HCT116 (cell line): ENCODE measurements around the gene ATAD2B. TPM values are rescaled to one million over a fixed set of nuclear protein-coding genes. Genes with fewer than 3 reads are reported as not detected.

ENCODE experiments used
- ATAC-seq: fragments of 200-7000 bp; cut with Tn5 transposase; 2 replicates; pipeline ENCODE4 v1.9.1; 2020; ENCODE audit warnings: mild to moderate bottlenecking, moderate library complexity
- BruUV-seq: library from RNA; stranded (reverse); fragments of 400-500 nt; replicated peaks from 2 replicates; lab custom pipeline; 2021; lab: Mats Ljungman, UMichigan
- CTCF ChIA-PET: fragments of 300-600 bp; sonication (Branson Sonifier 250); formaldehyde crosslinking; loops from one replicate; lab custom pipeline; 2021; ENCODE audit warnings: antibody characterized with exemption; lab: Charles Lee
- POLR2A ChIA-PET: fragments of 300-600, 350-600 bp; sonication (Branson Sonifier 250); formaldehyde crosslinking; loops from one replicate; lab custom pipeline; 2021; ENCODE audit warnings: antibody characterized with exemption; lab: Charles Lee
- RAD21 ChIA-PET, 2 experiments: fragments of 300-600 bp; sonication (Branson Sonifier 250); formaldehyde crosslinking; loops; one replicate each; lab custom pipeline; 2023; ENCODE audit warnings: low total read pairs in 2 of 2; ENCODE audit not compliant: uncharacterized antibody in 2 of 2, unreplicated experiment in 2 of 2, low non-redundant PET in 1 of 2; lab: Charles Lee
- DNase-seq: peaks from one replicate; pipeline ENCODE4 v3.0.0-alpha.2; 2010; ENCODE audit warnings: low read depth, low spot score
- H2AFZ ChIP-seq: fragments of 200-600 bp; shearing (Covaris generic), sonication (generic); 2 replicates; pipeline ENCODE4 v1.6.1; 2017; ENCODE audit warnings: low read depth, mixed run types, mixed read lengths, antibody characterized with exemption, low read length; ENCODE audit not compliant: poor library complexity, severe bottlenecking
- H3K27ac ChIP-seq: 2 replicates; pipeline ENCODE4 v1.5.1; 2012; ENCODE audit warnings: low read depth, low read length
- H3K27me3 ChIP-seq: fragments of 200-600 bp; sonication (generic); 2 replicates; pipeline ENCODE4 v1.6.1; 2016; ENCODE audit warnings: mixed run types, low read length, mixed read lengths; ENCODE audit not compliant: insufficient read depth
- H3K36me3 ChIP-seq, 2 experiments: fragments of 200-500 bp in 1 of 2; fragments of 200-600 bp in 1 of 2; sonication (Bioruptor generic) in 1 of 2; sonication (generic) in 1 of 2; 2 replicates each; pipeline versions ENCODE4 v1.5.1 to v1.6.1; 2014 to 2016; ENCODE audit warnings: low read length in 2 of 2, inconsistent platforms in 1 of 2, mixed read lengths in 1 of 2, mixed run types in 1 of 2; ENCODE audit not compliant: insufficient read depth in 2 of 2, control insufficient read depth in 1 of 2
- H3K4me1 ChIP-seq, 2 experiments: fragments of 200-600 bp in 1 of 2; sonication (generic) in 1 of 2; 2 replicates each; pipeline versions ENCODE4 v1.5.1 to v1.6.1; 2012 to 2017; ENCODE audit warnings: low read length in 2 of 2, inconsistent platforms in 1 of 2, mild to moderate bottlenecking in 1 of 2, mixed read lengths in 1 of 2, mixed run types in 1 of 2, moderate library complexity in 1 of 2; ENCODE audit not compliant: insufficient read depth in 2 of 2, control insufficient read depth in 1 of 2
- H3K4me2 ChIP-seq: fragments of 200-600 bp; sonication (generic); 2 replicates; pipeline ENCODE4 v1.6.1; 2017; ENCODE audit warnings: mixed run types, low read length, mixed read lengths
- H3K4me3 ChIP-seq, 2 experiments: fragments of 200-600 bp in 1 of 2; sonication (generic) in 1 of 2; replicated peaks in 1 of 2; 2 replicates each; pipeline ENCODE4 v1.5.1; 2011 to 2016; ENCODE audit warnings: low read length in 2 of 2, control low read depth in 1 of 2, low read depth in 1 of 2, mild to moderate bottlenecking in 1 of 2, mixed read lengths in 1 of 2, mixed run types in 1 of 2
- H3K79me2 ChIP-seq: fragments of 200-600 bp; sonication (generic); 2 replicates; pipeline ENCODE4 v1.6.1; 2017; ENCODE audit warnings: mild to moderate bottlenecking, mixed run types, low read length, moderate library complexity, mixed read lengths; ENCODE audit not compliant: insufficient read depth
- H3K9ac ChIP-seq: fragments of 200-600 bp; sonication (generic); 2 replicates; pipeline ENCODE4 v1.6.1; 2016; ENCODE audit warnings: low read length, mixed read lengths
- H3K9me2 ChIP-seq: fragments of 200-600 bp; sonication (generic), shearing (Covaris generic); 2 replicates; pipeline ENCODE4 v1.6.1; 2017; ENCODE audit warnings: mixed run types, mild to moderate bottlenecking, moderate library complexity; ENCODE audit not compliant: insufficient read depth
- H3K9me3 ChIP-seq, 2 experiments: fragments of 200-500 bp in 1 of 2; fragments of 200-600 bp in 1 of 2; sonication (Bioruptor generic) in 1 of 2; sonication (generic) in 1 of 2; 2 replicates each; pipeline ENCODE4 v1.6.1; 2014 to 2017; ENCODE audit warnings: low read length in 2 of 2, mixed read lengths in 2 of 2, inconsistent platforms in 1 of 2, low read depth in 1 of 2, mild to moderate bottlenecking in 1 of 2, mixed run types in 1 of 2, moderate library complexity in 1 of 2; ENCODE audit not compliant: control insufficient read depth in 1 of 2, insufficient read depth in 1 of 2
- H4K20me1 ChIP-seq: fragments of 200-600 bp; sonication (generic), shearing (Covaris generic); 2 replicates; pipeline ENCODE4 v1.6.1; 2017; ENCODE audit warnings: mixed run types, mild to moderate bottlenecking, moderate library complexity; ENCODE audit not compliant: insufficient read depth
- CBX3 ChIP-seq: IDR thresholded peaks from 2 replicates; pipeline ENCODE4 v1.6.1; 2012; ENCODE audit warnings: low read depth
- CEBPB ChIP-seq: IDR thresholded peaks from 2 replicates; pipeline ENCODE4 v1.6.1; 2012; ENCODE audit warnings: low read depth
- EGR1 ChIP-seq: IDR thresholded peaks from 2 replicates; pipeline ENCODE4 v1.6.1; 2012; ENCODE audit warnings: low read depth
- ELF1 ChIP-seq: IDR thresholded peaks from 2 replicates; pipeline ENCODE4 v1.6.1; 2012; ENCODE audit warnings: low read depth, borderline replicate concordance
- EZH2 ChIP-seq: fragments of 200-600 bp; sonication (generic); IDR thresholded peaks from 2 replicates; pipeline ENCODE4 v1.6.1; 2017; ENCODE audit warnings: antibody characterized with exemption, mixed run types
- FOSL1 ChIP-seq: IDR thresholded peaks from 2 replicates; pipeline ENCODE4 v1.6.1; 2012; ENCODE audit warnings: low read depth
- JUND ChIP-seq: IDR thresholded peaks from 2 replicates; pipeline ENCODE4 v1.6.1; 2012
- POLR2AphosphoS5 ChIP-seq: IDR thresholded peaks from 2 replicates; pipeline ENCODE4 v1.6.1; 2011; ENCODE audit warnings: mild to moderate bottlenecking, low read depth, low read length, moderate library complexity
- RAD21 ChIP-seq: IDR thresholded peaks from 2 replicates; pipeline ENCODE4 v1.6.1; 2012; ENCODE audit warnings: low read depth, mild to moderate bottlenecking
- SIN3A ChIP-seq: IDR thresholded peaks from 2 replicates; pipeline ENCODE4 v1.6.1; 2012; ENCODE audit warnings: low read depth
- SP1 ChIP-seq: IDR thresholded peaks from 2 replicates; pipeline ENCODE4 v1.6.1; 2012; ENCODE audit warnings: low read depth
- TCF7L2 ChIP-seq: IDR thresholded peaks from 2 replicates; pipeline ENCODE4 v1.7.0; 2011; ENCODE audit warnings: borderline replicate concordance, inconsistent platforms; ENCODE audit not compliant: insufficient read depth, insufficient read length; ENCODE audit errors: extremely low read depth
- YY1 ChIP-seq: IDR thresholded peaks from 2 replicates; pipeline ENCODE4 v1.6.1; 2011; ENCODE audit warnings: low read length, low read depth, moderate library complexity, mild to moderate bottlenecking; ENCODE audit not compliant: insufficient replicate concordance; ENCODE audit errors: extremely low read depth
- ZFX ChIP-seq: fragments of 450-650 bp; IDR thresholded peaks from 2 replicates; pipeline ENCODE4 v1.6.1; 2017
- intact Hi-C: fragments of 100-400 bp; cut with micrococcal nuclease; formaldehyde crosslinking; loops from 2 replicates; pipeline ENCODE4 v1.10.0; 2022
- total RNA-seq: library from RNA; stranded (reverse); gene quantifications from one replicate; pipeline ENCODE4 v1.2.1, GENCODE V29; 2021; ENCODE audit not compliant: unreplicated experiment
- TF ChIP-seq, protein P1 (sequence below), 3 experiments: fragments of 200-600 bp in 1 of 3; sonication (generic) in 1 of 3; IDR thresholded peaks in 2 of 3; conservative IDR thresholded peaks in 1 of 3; 2 replicates each; pipeline ENCODE4 v1.5.1; 2012 to 2017; ENCODE audit warnings: low read depth in 2 of 3, low read length in 2 of 3, antibody characterized with exemption in 1 of 3, borderline replicate concordance in 1 of 3, control low read depth in 1 of 3, mild to moderate bottlenecking in 1 of 3, mixed read lengths in 1 of 3, mixed run types in 1 of 3, moderate library complexity in 1 of 3; ENCODE audit not compliant: insufficient read depth in 1 of 3

Gene ATAD2B
- total RNA-seq, 1 experiment from 2014 or later, result 9.6 TPM

DNA sequence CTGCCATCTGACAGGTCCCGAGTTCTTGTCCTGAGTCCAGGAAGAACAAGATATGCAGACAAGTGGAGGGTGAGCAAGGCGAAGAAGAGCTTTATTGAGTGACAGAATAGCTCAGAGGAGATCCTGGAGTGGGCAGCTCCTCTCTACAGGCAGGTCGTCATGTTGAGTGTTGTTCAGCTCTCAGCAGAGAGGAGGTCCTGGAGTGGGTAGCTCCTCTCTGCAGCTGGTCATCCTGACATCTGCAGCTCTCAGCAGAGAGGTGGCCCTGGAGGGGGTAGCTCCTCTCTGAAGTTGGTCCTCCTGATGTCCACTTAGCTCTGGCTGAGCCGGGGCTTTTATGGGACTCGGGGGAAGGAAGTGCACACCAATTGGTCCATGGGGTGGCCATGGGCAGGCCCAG lies 90.4 kb downstream of the ATAD2B start:
- Histone ChIP-seq H4K20me1 (no peaks in the 10 kb centered on the region), H3K4me2 (no peak overlapping the region), H3K9me2 (no peaks in the 10 kb centered on the region), H3K27ac (no peak overlapping the region), H3K9me3 (peaks cover 0 to 9% of the 10 kb centered on the region in 2 experiments; a peak in 2 of 4 replicates), H2AFZ (no peak overlapping the region), H3K4me3 (no peak overlapping the region), H3K79me2 (no peaks in the 10 kb centered on the region), H3K4me1 (no peaks in the 10 kb centered on the region), H3K9ac (no peak overlapping the region), H3K36me3 (no peaks in the 10 kb centered on the region), H3K27me3 (no peaks in the 10 kb centered on the region)
- no TSS peak for BruUV-seq
- TF ChIP-seq EGR1 (no peak), SP1 (no peak), SIN3A (no peak), TCF7L2 (no peak), JUND (no peak), CEBPB (no peak), ZFX (no peak), RAD21 (no peak), FOSL1 (no peak), ELF1 (no peak), CBX3 (no peak), YY1 (no peak), EZH2 (no peak), POLR2AphosphoS5 (no peak)
- TF ChIP-seq, protein P1, sequence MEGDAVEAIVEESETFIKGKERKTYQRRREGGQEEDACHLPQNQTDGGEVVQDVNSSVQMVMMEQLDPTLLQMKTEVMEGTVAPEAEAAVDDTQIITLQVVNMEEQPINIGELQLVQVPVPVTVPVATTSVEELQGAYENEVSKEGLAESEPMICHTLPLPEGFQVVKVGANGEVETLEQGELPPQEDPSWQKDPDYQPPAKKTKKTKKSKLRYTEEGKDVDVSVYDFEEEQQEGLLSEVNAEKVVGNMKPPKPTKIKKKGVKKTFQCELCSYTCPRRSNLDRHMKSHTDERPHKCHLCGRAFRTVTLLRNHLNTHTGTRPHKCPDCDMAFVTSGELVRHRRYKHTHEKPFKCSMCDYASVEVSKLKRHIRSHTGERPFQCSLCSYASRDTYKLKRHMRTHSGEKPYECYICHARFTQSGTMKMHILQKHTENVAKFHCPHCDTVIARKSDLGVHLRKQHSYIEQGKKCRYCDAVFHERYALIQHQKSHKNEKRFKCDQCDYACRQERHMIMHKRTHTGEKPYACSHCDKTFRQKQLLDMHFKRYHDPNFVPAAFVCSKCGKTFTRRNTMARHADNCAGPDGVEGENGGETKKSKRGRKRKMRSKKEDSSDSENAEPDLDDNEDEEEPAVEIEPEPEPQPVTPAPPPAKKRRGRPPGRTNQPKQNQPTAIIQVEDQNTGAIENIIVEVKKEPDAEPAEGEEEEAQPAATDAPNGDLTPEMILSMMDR (IDR thresholded peaks at IDR 0.05 in 2 of 3, conservative IDR thresholded peaks at IDR 0.05 in 1 of 3; ENCODE audit: borderline replicate concordance in 1 of 3, insufficient read depth in 1 of 3, low read depth in 2 of 3, low read length in 2 of 3), result no peak
- ChIA-PET POLR2A (no interaction called here), CTCF (no interaction called here), RAD21 (no interaction called here)
- DNase-seq (no peak), ATAC-seq (no peak)
- intact Hi-C loops, result no loop called here
